ENCODE measurements around the gene NCOA3. TPM values are rescaled to one million over a fixed set of nuclear protein-coding genes. Genes with fewer than 3 reads are reported as not detected.
"Not testable (repeated sequence)": the region's sequence is repeated elsewhere in the genome, so short reads cannot be mapped to it uniquely, and the experiment has no call there.

Gene NCOA3
- total RNA-seq, 2 experiments from 2014 or later: 71.3 to 74.2 TPM

DNA sequence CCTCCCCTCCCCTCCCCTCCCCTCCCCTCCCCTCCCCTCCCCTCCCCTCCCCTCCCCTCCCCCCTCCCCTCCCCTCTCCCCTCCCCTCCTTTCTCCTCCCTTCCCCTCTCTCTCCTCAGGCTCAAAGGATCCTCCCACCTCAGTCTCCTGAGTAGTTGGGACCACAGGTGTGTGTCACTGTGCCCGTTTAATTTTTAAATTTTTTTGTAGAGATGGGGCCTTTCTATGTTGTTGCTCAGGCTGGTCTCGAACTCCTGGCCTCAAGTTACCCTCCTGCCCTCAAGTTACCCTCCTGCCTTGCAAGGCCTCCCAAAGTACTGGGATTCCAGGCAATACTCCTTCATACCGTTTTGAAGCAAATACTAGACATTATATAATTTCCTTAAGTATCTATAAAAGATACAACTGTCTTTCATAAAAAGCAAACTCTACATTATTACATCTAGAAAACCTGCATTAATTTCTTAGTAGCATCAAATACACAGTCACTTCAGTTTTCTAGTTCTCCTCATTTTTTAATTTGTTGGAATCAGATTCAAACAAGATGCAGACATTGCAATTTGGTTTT lies 39.8 kb downstream of the NCOA3 start:
- DNase-seq (no peak), ATAC-seq (ENCODE audit: low read depth) (no peak)
- Mint-ChIP-seq H3K4me3 (no peak overlapping the region), H3K36me3 (peaks cover 21% of the 10 kb centered on the region), H3K9me3 (no peaks in the 10 kb centered on the region), H3K27ac (peak overlapping the region; percentile 35), H3K27me3 (no peaks in the 10 kb centered on the region), H3K4me1 (peaks cover 36% of the 10 kb centered on the region)
- POLR2A ChIA-PET: no interaction called here

DNA sequence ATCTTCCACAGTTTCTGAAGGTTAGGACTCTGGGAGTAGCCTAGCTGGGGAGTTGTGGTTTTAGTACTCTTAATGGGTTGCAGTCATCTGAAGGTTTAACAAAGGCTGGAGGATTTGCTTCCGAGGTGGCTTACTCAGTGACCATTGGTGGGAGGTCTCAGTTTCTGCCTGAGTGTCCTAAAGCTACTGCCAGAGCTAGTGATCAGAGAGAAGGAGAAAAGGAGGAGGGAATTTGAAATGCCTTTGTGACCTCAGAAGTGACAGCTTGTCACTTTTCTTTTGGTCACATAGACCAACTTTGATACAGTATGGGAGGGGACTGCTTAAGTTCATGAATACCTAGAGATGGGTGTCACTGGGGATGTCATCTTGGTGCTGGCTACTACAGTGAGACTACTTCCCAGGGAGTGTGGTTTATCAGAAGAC lies 41.3 kb downstream of the NCOA3 start:
- no peak for DNase-seq
- Mint-ChIP-seq H3K27me3 (no peaks in the 10 kb centered on the region), H3K27ac (no peak overlapping the region), H3K4me3 (no peak overlapping the region), H3K4me1 (peaks cover 38% of the 10 kb centered on the region), H3K9me3 (no peaks in the 10 kb centered on the region), H3K36me3 (peaks cover 25% of the 10 kb centered on the region)
- peak; percentile 41 for ATAC-seq (ENCODE audit: low read depth)
- POLR2A ChIA-PET: no interaction called here

DNA sequence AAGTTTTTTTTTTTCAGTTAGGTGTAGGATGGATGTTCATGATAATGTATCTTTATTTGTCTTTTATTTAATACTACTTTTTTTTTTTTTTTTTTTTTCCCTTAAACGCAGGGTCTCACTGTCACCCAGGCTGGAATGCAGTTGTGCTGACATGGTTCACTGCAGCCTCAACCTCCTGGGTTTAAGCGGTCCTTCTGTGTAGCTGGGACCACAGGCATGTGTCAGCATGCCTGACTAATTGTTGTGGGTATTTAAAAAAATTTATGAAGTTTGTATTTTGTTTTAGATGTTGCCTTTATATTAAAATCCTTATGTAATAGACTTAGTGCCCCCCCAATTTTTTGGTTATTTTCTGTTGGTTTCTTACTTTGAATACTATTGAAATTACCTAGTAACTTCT lies 42.6 kb downstream of the NCOA3 start:
- no peak for ATAC-seq (ENCODE audit: low read depth)
- no peaks in the 10 kb centered on the region for H3K27me3 Mint-ChIP-seq

DNA sequence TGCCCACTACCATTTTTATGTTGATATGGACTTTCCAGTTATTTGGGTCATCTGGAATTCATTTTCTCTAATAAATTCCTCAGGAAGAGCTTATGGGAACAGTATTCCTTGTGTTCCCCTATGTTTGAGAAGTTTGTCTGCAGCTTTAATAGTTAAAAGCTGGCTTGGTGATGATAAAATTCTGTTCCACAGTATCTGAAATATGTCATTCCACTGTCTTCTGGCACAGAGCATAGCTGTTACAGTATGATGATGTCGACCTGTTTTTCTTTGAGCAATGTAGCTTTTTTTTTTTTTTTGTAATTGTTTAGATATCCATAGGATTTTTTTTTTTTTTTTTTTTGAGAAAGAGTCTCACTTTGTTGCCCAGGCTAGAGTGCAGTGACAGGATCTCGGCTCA lies 43.2 kb downstream of the NCOA3 start:
- POLR2A ChIA-PET: interaction anchor here (0.7 to 1.1 kb wide), 3 partner anchors 46 to 76 kb away, joined by 3 to 6 read pairs (median 4); no protein-coding TSS in a partner anchor
- Mint-ChIP-seq H3K4me1 (peaks cover 30% of the 10 kb centered on the region), H3K4me3 (no peak overlapping the region), H3K36me3 (peaks cover 25% of the 10 kb centered on the region), H3K9me3 (no peaks in the 10 kb centered on the region), H3K27me3 (no peaks in the 10 kb centered on the region), H3K27ac (no peak overlapping the region)
- ATAC-seq (ENCODE audit: low read depth): no peak
- DNase-seq: no peak

More for the DNA sequence above, 42.6 kb downstream of the NCOA3 start:
- Mint-ChIP-seq H3K4me1 (peaks cover 34% of the 10 kb centered on the region), H3K9me3 (no peaks in the 10 kb centered on the region), H3K36me3 (peaks cover 21% of the 10 kb centered on the region), H3K27ac (peak overlapping the region; percentile 34), H3K4me3 (no peak overlapping the region)
- POLR2A ChIA-PET: interaction anchor here (0.7 to 1.1 kb wide), 2 partner anchors 47 to 76 kb away, joined by 3 to 4 read pairs; no protein-coding TSS in a partner anchor
- DNase-seq: no peak

DNA sequence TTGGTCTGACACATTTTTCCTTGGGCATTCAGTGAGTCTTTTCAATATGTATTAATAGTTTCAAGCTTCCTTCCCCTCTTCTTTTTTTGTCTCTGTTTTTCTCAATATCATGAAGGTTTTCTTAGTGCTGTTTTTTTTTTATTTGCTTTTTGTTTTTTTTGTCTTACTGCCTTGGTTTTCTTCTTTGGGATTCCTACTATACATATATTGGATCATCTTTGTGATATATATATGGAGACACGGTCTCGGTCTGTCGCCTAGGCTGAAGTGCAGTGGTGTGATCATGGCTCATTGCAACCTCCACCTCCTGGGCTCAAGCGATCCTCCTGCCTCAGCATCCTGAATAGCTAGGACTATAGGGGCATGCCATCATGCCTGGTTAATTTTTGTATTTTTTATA lies 43.8 kb downstream of the NCOA3 start:
- no peaks in the 10 kb centered on the region for H3K27me3 Mint-ChIP-seq
- ATAC-seq (ENCODE audit: low read depth) (no peak), DNase-seq (no peak)
- H3K4me3 Mint-ChIP-seq: no peak overlapping the region
- H3K9me3 Mint-ChIP-seq: no peaks in the 10 kb centered on the region
- H3K4me1 Mint-ChIP-seq: peaks cover 29% of the 10 kb centered on the region
- H3K36me3 Mint-ChIP-seq: peaks cover 25% of the 10 kb centered on the region
- H3K27ac Mint-ChIP-seq: no peak overlapping the region
- POLR2A ChIA-PET: interaction anchor here (0.7 to 1.1 kb wide), 2 partner anchors 59 to 75 kb away, joined by 3 to 6 read pairs; no protein-coding TSS in a partner anchor

DNA sequence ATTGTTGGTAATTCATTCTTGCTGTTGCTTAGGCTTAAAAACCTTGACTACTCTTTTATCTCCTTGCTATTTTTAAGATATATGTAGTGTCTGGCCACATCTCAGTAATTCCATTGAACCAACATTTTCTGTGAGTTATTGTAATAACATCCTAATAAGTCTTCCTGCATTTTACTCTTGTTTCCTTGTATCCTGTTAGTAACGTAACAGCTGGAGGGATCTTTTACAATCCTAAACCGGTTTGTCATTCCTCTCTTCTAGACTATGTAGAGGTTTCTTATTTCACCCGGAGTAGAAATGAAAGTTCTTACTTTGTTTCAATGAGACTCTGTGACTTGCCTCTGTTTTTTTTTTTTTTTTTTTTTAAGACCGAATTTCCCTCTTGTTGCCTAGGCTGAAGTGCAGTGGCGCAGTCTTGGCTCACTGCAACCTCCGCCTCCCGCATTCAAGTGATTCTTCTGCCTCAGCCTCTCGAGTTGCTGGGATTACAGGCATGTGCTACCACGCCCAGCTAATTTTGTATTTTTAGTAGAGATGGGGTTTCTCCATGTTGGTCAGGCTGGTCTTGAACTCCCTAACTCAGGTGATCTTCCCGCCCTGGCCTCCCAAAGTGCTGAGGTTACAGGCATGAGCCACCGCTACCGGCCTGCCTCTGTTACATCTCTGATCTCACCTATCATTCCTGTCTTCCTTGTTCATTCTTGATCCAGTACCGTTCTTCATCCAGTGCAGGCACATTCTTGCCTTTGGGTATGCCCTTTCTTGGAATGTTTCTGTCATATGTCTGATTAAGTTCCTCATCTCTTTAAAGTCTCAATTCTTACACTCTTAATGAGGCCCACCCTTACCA lies 44.7 kb downstream of the NCOA3 start:
- DNase-seq (no peak), ATAC-seq (ENCODE audit: low read depth) (no peak)
- POLR2A ChIA-PET: interaction anchor here (0.7 kb wide), 1 partner anchor 86 kb away, joined by 4 read pairs; no protein-coding TSS in a partner anchor
- Mint-ChIP-seq H3K27me3 (no peaks in the 10 kb centered on the region), H3K27ac (no peak overlapping the region), H3K4me1 (peaks cover 31% of the 10 kb centered on the region), H3K9me3 (no peaks in the 10 kb centered on the region), H3K36me3 (peaks cover 30% of the 10 kb centered on the region), H3K4me3 (no peak overlapping the region)

DNA sequence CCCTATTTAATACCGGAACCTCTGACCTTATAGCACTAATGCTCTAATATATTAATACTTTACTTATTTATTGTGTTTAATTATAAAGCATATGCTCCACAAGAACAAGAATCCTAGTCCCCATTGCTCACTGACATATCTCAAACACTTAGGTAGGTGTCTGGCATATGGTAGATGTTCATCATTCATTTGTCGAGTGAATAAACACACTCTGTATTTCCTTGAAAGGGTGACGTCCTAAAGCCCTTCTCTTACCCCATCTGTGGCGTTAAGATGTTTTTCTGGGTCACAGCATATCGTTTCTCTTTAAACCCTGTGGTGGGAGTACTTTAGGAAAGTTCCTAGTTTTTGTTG lies 45.3 kb downstream of the NCOA3 start:
- H3K9me3 Mint-ChIP-seq: no peaks in the 10 kb centered on the region

DNA sequence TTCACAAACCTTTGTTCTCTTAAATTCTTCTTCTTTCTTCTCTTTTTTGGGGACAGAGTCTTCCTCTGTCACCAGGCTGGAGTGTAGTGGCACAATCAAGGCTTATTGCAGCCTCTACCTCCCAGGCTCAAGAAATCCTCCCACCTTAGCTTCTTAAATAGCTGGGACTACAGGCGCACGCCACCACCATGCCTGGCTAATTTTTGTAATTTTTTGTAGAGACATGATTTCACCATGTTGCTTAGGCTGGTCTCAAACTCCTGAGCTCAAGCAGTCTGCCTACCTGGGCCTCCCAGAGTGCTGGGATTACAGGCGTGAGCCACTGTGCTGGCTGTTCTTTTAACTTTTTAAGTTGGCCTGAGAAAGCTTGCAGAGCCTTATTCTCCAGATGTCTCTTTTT lies 48.0 kb downstream of the NCOA3 start:
- Mint-ChIP-seq H3K9me3 (no peaks in the 10 kb centered on the region), H3K4me1 (peaks cover 19% of the 10 kb centered on the region), H3K4me3 (no peak overlapping the region), H3K27ac (no peak overlapping the region), H3K36me3 (peaks cover 26% of the 10 kb centered on the region), H3K27me3 (no peaks in the 10 kb centered on the region)
- POLR2A ChIA-PET: no interaction called here
- no peak for DNase-seq
- ATAC-seq (ENCODE audit: low read depth): no peak

More for the DNA sequence above, 45.3 kb downstream of the NCOA3 start:
- DNase-seq: no peak
- H3K4me3 Mint-ChIP-seq: no peak overlapping the region
- H3K4me1 Mint-ChIP-seq: peaks cover 33% of the 10 kb centered on the region
- ATAC-seq (ENCODE audit: low read depth): no peak
- H3K36me3 Mint-ChIP-seq: peaks cover 30% of the 10 kb centered on the region
- H3K27ac Mint-ChIP-seq: no peak overlapping the region
- POLR2A ChIA-PET: no interaction called here
- no peaks in the 10 kb centered on the region for H3K27me3 Mint-ChIP-seq

DNA sequence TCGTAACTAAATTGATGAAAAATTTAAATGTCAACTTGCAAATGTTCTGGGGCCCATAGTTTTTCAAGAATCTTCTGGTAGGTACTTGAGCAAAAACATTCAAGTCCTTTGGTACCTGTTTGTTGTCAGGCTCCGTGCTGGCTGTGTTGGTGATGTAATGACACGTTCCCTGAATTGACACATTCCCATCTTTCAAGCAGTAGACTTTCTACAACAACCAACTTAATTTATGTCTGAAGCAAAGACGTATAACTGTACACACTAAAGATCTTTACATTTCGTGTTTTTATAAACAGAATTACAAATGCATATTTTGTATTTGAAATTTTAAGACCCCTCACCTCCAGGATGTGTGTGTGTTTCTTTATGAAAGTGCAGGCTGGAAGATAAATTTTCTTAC lies 49.5 kb downstream of the NCOA3 start:
- H3K4me1 Mint-ChIP-seq: peaks cover 13% of the 10 kb centered on the region
- POLR2A ChIA-PET: no interaction called here
- peaks cover 24% of the 10 kb centered on the region for H3K36me3 Mint-ChIP-seq
- H3K4me3 Mint-ChIP-seq: no peak overlapping the region
- DNase-seq: no peak
- H3K9me3 Mint-ChIP-seq: no peaks in the 10 kb centered on the region
- H3K27me3 Mint-ChIP-seq: no peaks in the 10 kb centered on the region
- no peak for ATAC-seq (ENCODE audit: low read depth)
- no peak overlapping the region for H3K27ac Mint-ChIP-seq

DNA sequence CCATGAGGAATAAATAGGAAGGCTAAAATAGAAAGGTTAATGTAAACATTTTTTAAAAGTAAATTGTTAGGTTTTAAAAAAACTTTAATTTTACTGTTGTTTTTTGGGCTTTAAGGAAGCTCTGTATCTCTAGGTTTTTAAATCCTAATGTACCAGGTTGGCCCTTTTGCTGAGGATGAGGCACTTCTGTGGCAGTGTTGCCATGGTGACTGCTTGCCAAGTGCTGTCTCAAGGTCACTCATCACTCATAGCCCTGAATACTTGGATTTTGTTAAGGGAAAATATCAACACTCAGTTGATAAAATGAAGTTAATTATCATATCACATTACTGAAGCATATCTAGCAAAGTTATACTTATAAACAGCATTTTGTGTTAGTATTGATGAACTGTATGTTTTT lies 50.2 kb downstream of the NCOA3 start:
- Mint-ChIP-seq H3K36me3 (peaks cover 20% of the 10 kb centered on the region), H3K27me3 (no peaks in the 10 kb centered on the region), H3K4me3 (no peak overlapping the region), H3K4me1 (peaks cover 11% of the 10 kb centered on the region), H3K27ac (no peak overlapping the region), H3K9me3 (no peaks in the 10 kb centered on the region)
- DNase-seq: no peak
- POLR2A ChIA-PET: no interaction called here
- ATAC-seq (ENCODE audit: low read depth): no peak

DNA sequence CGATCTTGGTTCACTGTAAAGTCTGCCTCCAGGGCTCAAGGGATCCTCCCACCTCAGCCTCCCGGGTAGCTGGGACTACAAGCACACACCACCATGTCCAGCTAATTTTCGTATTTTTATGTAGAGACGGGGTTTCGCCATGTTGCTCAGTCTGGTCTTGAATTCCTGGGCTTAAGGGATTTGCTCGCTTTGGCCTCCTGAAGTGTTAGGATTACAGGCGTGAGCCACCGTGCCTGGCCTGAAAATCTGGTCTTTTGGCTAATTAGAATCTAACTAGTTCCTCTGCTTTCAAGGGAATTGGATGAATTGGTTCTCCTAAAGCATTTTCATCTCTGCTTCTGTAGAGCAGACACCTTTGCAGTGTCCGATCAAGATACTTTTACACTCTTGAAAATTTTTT lies 51.3 kb downstream of the NCOA3 start:
- H3K27ac Mint-ChIP-seq: no peak overlapping the region
- POLR2A ChIA-PET: no interaction called here
- ATAC-seq (ENCODE audit: low read depth): no peak
- H3K36me3 Mint-ChIP-seq: peaks cover 20% of the 10 kb centered on the region
- H3K4me1 Mint-ChIP-seq: peaks cover 13% of the 10 kb centered on the region
- DNase-seq: no peak
- H3K27me3 Mint-ChIP-seq: no peaks in the 10 kb centered on the region
- no peak overlapping the region for H3K4me3 Mint-ChIP-seq
- H3K9me3 Mint-ChIP-seq: no peaks in the 10 kb centered on the region

DNA sequence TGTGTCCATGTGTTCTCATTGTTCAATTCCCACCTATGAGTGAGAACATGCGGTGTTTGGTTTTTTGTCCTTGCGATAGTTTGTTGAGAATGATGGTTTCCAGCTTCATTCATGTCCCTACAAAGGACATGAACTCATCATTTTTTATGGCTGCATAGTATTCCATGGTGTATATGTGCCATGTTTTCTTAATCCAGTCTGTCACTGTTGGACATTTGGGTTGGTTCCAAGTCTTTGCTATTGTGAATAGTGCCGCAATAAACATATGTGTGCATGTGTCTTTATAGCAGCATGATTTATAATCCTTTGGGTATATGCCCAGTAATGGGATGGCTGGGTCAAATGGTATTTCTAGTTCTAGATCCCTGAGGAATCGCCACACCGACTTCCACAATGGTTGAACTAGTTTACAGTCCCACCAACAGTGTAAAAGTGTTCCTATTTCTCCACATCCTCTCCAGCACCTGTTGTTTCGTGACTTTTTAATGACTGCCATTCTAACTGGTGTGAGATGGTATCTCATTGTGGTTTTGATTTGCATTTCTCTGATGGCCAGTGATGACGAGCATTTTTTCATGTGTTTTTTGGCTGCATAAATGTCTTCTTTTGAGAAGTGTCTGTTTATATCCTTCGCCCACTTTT lies 52.0 kb downstream of the NCOA3 start:
- Mint-ChIP-seq H3K4me1 (peaks cover 15% of the 10 kb centered on the region), H3K36me3 (peaks cover 18% of the 10 kb centered on the region)
- H3K4me3 Mint-ChIP-seq; H3K27me3 Mint-ChIP-seq; ATAC-seq (ENCODE audit: low read depth); DNase-seq; POLR2A ChIA-PET; H3K27ac Mint-ChIP-seq; H3K9me3 Mint-ChIP-seq: not testable (repeated sequence)

DNA sequence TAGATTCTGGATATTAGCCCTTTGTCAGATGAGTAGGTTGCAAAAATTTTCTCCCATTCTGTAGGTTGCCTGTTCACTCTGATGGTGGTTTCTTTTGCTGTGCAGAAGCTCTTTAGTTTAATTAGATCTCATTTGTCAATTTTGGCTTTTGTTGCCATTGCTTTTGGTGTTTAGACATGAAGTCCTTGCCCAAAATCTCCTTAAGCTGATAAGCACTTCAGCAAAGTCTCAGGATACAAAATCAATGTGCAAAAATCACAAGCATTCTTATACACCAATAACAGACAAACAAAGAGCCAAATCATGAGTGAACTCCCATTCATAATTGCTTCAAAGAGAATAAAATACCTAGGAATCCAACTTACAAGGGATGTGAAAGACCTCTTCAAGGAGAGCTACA lies 52.6 kb downstream of the NCOA3 start:
- peaks cover 18% of the 10 kb centered on the region for H3K36me3 Mint-ChIP-seq
- POLR2A ChIA-PET, H3K27ac Mint-ChIP-seq: not testable (repeated sequence)

More for the DNA sequence above, 52.6 kb downstream of the NCOA3 start:
- DNase-seq; H3K4me3 Mint-ChIP-seq; ATAC-seq (ENCODE audit: low read depth); H3K9me3 Mint-ChIP-seq; H3K27me3 Mint-ChIP-seq: not testable (repeated sequence)
- peaks cover 15% of the 10 kb centered on the region for H3K4me1 Mint-ChIP-seq

Measured in activated naive CD8-positive, alpha-beta T cell treated with anti-CD3 and anti-CD28 coated beads, Interleukin-2, amount 10 ng/mL, durations not matched to agents 7 days and 5 days (primary cell).